ENCODE measurements around the gene UST. TPM values are rescaled to one million over a fixed set of nuclear protein-coding genes. Genes with fewer than 3 reads are reported as not detected.
A peak's percentile ranks its signal among the peaks of the same experiment; 100 is the strongest.

UST gene
- total and polyA plus RNA-seq, 7 donors: 0.79 to 2.6 (median 2.0) TPM

GRCh38 chr6:149025061-149025460 is 278.2 kb downstream of the UST start:
- no peak for ATAC-seq
- Histone ChIP-seq H3K4me3 (no peak overlapping the region), H3K27ac (no peak overlapping the region), H3K27me3 (ENCODE audit: insufficient read depth in 3 of 3, low read length in 2 of 3) (no peaks in the 10 kb centered on the region), H3K36me3 (ENCODE audit: insufficient read depth in 1 of 2, low read depth in 1 of 2) (no peaks in the 10 kb centered on the region), H3K9me3 (no peaks in the 10 kb centered on the region), H3K4me1 (no peaks in the 10 kb centered on the region)
- intact Hi-C loops (cut with DNase I): no loop called here
- WGBS, 3 donors: 91 to 97% (median 93%) methylated on average over 2 of the region's 2 CpGs
- no peak for DNase-seq
- TF ChIP-seq CTCF (IDR thresholded peaks at IDR 0.05): no peak

- no peaks in the 10 kb centered on the region for H3K36me3 ChIP-seq (ENCODE audit: insufficient read depth in 1 of 2, low read depth in 1 of 2)
- 57 to 60% (median 58%) methylated on average over 4 of the region's 4 CpGs for WGBS, 3 donors
- no peak for TF ChIP-seq CTCF (IDR thresholded peaks at IDR 0.05)
Observed at GRCh38 chr6:149026530-149026942, 279.7 kb downstream of the UST start.

GRCh38 chr6:149027484-149027883 is 280.7 kb downstream of the UST start:
- Histone ChIP-seq H3K27me3 (ENCODE audit: insufficient read depth in 3 of 3, low read length in 2 of 3) (no peaks in the 10 kb centered on the region), H3K9me3 (no peaks in the 10 kb centered on the region), H3K4me1 (no peaks in the 10 kb centered on the region), H3K4me3 (no peak overlapping the region), H3K36me3 (ENCODE audit: insufficient read depth in 1 of 2, low read depth in 1 of 2) (no peaks in the 10 kb centered on the region), H3K27ac (no peak overlapping the region)
- DNase-seq (no peak), ATAC-seq (no peak)
- WGBS, 3 donors: 88 to 95% (median 88%) methylated on average over 1 of the region's 1 CpG
- intact Hi-C loops (cut with DNase I): no loop called here
- no peak for TF ChIP-seq CTCF (IDR thresholded peaks at IDR 0.05)

More at GRCh38 chr6:149026530-149026942, 279.7 kb downstream of the UST start:
- no peaks in the 10 kb centered on the region for H3K4me1 ChIP-seq
- peak in 2 of 4 donors; percentile 38 to 47 for ATAC-seq
- no peak overlapping the region for H3K4me3 ChIP-seq
- no peak for DNase-seq
- no peaks in the 10 kb centered on the region for H3K9me3 ChIP-seq
- H3K27me3 ChIP-seq (ENCODE audit: insufficient read depth in 3 of 3, low read length in 2 of 3): no peaks in the 10 kb centered on the region
- H3K27ac ChIP-seq: no peak overlapping the region
- intact Hi-C loops (cut with DNase I): no loop called here

- intact Hi-C loops (cut with DNase I): loop anchor here in 1 of 2 donors (2.0 kb wide), 1 partner anchor 404 kb away; no protein-coding TSS in a partner anchor
- Histone ChIP-seq H3K4me1 (no peaks in the 10 kb centered on the region), H3K27me3 (ENCODE audit: insufficient read depth in 3 of 3, low read length in 2 of 3) (no peaks in the 10 kb centered on the region), H3K9me3 (no peaks in the 10 kb centered on the region), H3K36me3 (ENCODE audit: insufficient read depth in 1 of 2, low read depth in 1 of 2) (no peaks in the 10 kb centered on the region), H3K4me3 (no peak overlapping the region), H3K27ac (no peak overlapping the region)
- DNase-seq (no peak), ATAC-seq (peak; percentile 67 to 84 (median 70))
- peak; percentile 77 for TF ChIP-seq CTCF (IDR thresholded peaks at IDR 0.05)
- WGBS, 3 donors: 8 to 13% (median 9%) methylated on average over 6 of the region's 6 CpGs
Observed at GRCh38 chr6:149028767-149029405, 282.1 kb downstream of the UST start.

Data from psoas muscle (tissue), 8 donors.